ENCODE results near the gene GNAS. TPM values are rescaled to one million over a fixed set of nuclear protein-coding genes. Genes with fewer than 3 reads are reported as not detected.
A peak's percentile ranks its signal among the peaks of the same experiment; 100 is the strongest.

The GNAS gene
- total RNA-seq, 3 donors from 2014 or later, result 448 to 714 (median 570) TPM

DNA sequence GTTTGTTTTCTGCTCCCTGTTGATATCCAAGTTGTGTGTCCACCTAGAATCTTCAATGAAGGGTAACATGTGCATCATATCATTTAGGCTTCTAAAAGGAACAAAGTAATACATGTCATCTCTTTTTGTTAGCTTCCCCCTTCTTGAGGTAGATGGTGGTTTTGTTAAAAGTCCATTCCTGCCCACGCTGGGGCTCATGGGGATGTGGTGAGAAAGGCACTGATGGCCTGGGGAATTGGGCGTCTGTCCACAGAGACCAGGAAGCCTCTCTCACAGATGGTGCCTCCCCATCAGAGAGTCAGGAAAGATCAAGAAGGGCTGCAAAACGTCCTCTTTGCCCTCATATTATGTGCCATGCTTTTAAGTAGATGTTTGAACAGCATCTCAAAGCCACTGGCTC lies 32.5 kb downstream of the GNAS start:
- no peak overlapping the region for H3K4me3 ChIP-seq
- intact Hi-C loops (cut with DNase I; ENCODE audit: low total_unique reads), result no loop called here
- no peaks in the 10 kb centered on the region for H3K9me3 ChIP-seq
- no peaks in the 10 kb centered on the region for H3K4me1 ChIP-seq
- H3K36me3 ChIP-seq, result no peaks in the 10 kb centered on the region
- no peak for DNase-seq (ENCODE audit: low spot score in 2 of 2)
- H3K27ac ChIP-seq, result no peak overlapping the region
- TF ChIP-seq, protein P1, sequence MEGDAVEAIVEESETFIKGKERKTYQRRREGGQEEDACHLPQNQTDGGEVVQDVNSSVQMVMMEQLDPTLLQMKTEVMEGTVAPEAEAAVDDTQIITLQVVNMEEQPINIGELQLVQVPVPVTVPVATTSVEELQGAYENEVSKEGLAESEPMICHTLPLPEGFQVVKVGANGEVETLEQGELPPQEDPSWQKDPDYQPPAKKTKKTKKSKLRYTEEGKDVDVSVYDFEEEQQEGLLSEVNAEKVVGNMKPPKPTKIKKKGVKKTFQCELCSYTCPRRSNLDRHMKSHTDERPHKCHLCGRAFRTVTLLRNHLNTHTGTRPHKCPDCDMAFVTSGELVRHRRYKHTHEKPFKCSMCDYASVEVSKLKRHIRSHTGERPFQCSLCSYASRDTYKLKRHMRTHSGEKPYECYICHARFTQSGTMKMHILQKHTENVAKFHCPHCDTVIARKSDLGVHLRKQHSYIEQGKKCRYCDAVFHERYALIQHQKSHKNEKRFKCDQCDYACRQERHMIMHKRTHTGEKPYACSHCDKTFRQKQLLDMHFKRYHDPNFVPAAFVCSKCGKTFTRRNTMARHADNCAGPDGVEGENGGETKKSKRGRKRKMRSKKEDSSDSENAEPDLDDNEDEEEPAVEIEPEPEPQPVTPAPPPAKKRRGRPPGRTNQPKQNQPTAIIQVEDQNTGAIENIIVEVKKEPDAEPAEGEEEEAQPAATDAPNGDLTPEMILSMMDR (IDR thresholded peaks at IDR 0.05), result no peak
- TF ChIP-seq POLR2A (IDR thresholded peaks at IDR 0.05) (no peak), POLR2AphosphoS5 (IDR thresholded peaks at IDR 0.05) (no peak)
- no peaks in the 10 kb centered on the region for H3K27me3 ChIP-seq

GRCh38 chr20:58886546-58886945 lies 34.0 kb downstream of the GNAS start:
- TF ChIP-seq POLR2AphosphoS5 (IDR thresholded peaks at IDR 0.05) (no peak), POLR2A (IDR thresholded peaks at IDR 0.05) (no peak)
- TF ChIP-seq, protein P1 (IDR thresholded peaks at IDR 0.05), result no peak
- intact Hi-C loops (cut with DNase I; ENCODE audit: low total_unique reads), result no loop called here

GRCh38 chr20:58888103-58888502 lies 35.6 kb downstream of the GNAS start:
- no peak for DNase-seq (ENCODE audit: low spot score in 2 of 2)
- peak overlapping the region; percentile 99 to 100 for H3K27ac ChIP-seq
- TF ChIP-seq POLR2A (IDR thresholded peaks at IDR 0.05) (no peak), POLR2AphosphoS5 (IDR thresholded peaks at IDR 0.05) (no peak)
- H3K4me1 ChIP-seq, result no peaks in the 10 kb centered on the region
- peak overlapping the region; percentile 81 to 96 (median 92) for H3K4me3 ChIP-seq
- H3K9me3 ChIP-seq, result no peaks in the 10 kb centered on the region
- intact Hi-C loops (cut with DNase I; ENCODE audit: low total_unique reads), result no loop called here
- H3K36me3 ChIP-seq, result no peaks in the 10 kb centered on the region
- H3K27me3 ChIP-seq, result no peaks in the 10 kb centered on the region

More at GRCh38 chr20:58886546-58886945, 34.0 kb downstream of the GNAS start:
- H3K4me1 ChIP-seq, result no peaks in the 10 kb centered on the region
- no peaks in the 10 kb centered on the region for H3K9me3 ChIP-seq
- H3K27ac ChIP-seq, result no peak overlapping the region
- H3K27me3 ChIP-seq, result no peaks in the 10 kb centered on the region
- DNase-seq (ENCODE audit: low spot score in 2 of 2), result no peak
- H3K36me3 ChIP-seq, result no peaks in the 10 kb centered on the region
- H3K4me3 ChIP-seq, result no peak overlapping the region

GRCh38 chr20:58888521-58889333 lies 36.2 kb downstream of the GNAS start:
- Histone ChIP-seq H3K27me3 (no peaks in the 10 kb centered on the region), H3K9me3 (no peaks in the 10 kb centered on the region), H3K4me3 (peak overlapping the region; percentile 81 to 96 (median 92)), H3K27ac (peak overlapping the region; percentile 99 to 100), H3K4me1 (peaks cover 0 to 6% of the 10 kb centered on the region in 2 donors), H3K36me3 (no peaks in the 10 kb centered on the region)
- TF ChIP-seq, protein P1 (IDR thresholded peaks at IDR 0.05), result no peak
- peak; percentile 65 to 84 (median 84) for TF ChIP-seq POLR2AphosphoS5 (IDR thresholded peaks at IDR 0.05)
- TF ChIP-seq POLR2A (IDR thresholded peaks at IDR 0.05), result peak; percentile 21
- peak; percentile 78 to 82 for DNase-seq (ENCODE audit: low spot score in 2 of 2)
- intact Hi-C loops (cut with DNase I; ENCODE audit: low total_unique reads), result no loop called here

DNA sequence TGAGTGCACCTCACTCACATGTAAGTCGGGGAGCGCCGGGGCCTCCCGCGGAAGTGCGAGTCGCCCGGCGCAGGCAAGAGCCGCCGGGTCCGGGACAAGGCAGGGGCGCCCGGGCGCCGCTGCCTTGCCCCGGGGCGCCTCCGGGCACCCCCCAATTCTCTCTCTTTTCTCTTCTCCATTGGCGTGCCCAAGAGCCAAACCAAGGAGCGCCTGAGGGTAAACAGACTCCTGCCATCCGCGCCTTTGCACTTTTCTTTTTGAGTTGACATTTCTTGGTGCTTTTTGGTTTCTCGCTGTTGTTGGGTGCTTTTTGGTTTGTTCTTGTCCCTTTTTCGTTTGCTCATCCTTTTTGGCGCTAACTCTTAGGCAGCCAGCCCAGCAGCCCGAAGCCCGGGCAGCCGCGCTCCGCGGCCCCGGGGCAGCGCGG lies 36.8 kb downstream of the GNAS start:
- H3K4me1 ChIP-seq, result peaks cover 0 to 12% of the 10 kb centered on the region in 2 donors
- peak overlapping the region; percentile 81 to 96 (median 92) for H3K4me3 ChIP-seq
- no peaks in the 10 kb centered on the region for H3K9me3 ChIP-seq
- TF ChIP-seq POLR2AphosphoS5 (IDR thresholded peaks at IDR 0.05), result no peak
- TF ChIP-seq, protein P1 (IDR thresholded peaks at IDR 0.05), result no peak
- no peak for TF ChIP-seq POLR2A (IDR thresholded peaks at IDR 0.05)
- H3K27me3 ChIP-seq, result no peaks in the 10 kb centered on the region
- intact Hi-C loops (cut with DNase I; ENCODE audit: low total_unique reads), result no loop called here
- peak overlapping the region; percentile 99 to 100 for H3K27ac ChIP-seq
- DNase-seq (ENCODE audit: low spot score in 2 of 2), result no peak
- H3K36me3 ChIP-seq, result no peaks in the 10 kb centered on the region
